Upper lobe of left lung (tissue), 4 donors: ENCODE results near the gene TRIM10.

Experiments
- CTCF ChIP-seq, 6 experiments: fragments of 450-650 bp in 4 of 6; fragments of 200-600 bp in 2 of 6; sonication (generic) in 2 of 6; IDR thresholded peaks; one replicate each; pipeline ENCODE4 v1.5.1; 2016 to 2019; ENCODE audit warnings: antibody characterized with exemption in 6 of 6
- EP300 ChIP-seq, 4 donors: sonication (generic); formaldehyde crosslinking; IDR thresholded peaks; one replicate each; pipeline ENCODE4 v1.5.1; 2017; ENCODE audit warnings: antibody characterized with exemption in 4 of 4, control low read depth in 2 of 4
- POLR2A ChIP-seq, 4 donors: fragments of 450-650 bp; IDR thresholded peaks; one replicate each; pipeline ENCODE4 v1.5.1; 2016 to 2017; ENCODE audit warnings: antibody characterized with exemption in 4 of 4, mild to moderate bottlenecking in 2 of 4
- POLR2AphosphoS5 ChIP-seq, 2 donors: sonication (generic); formaldehyde crosslinking; IDR thresholded peaks; one replicate each; pipeline ENCODE4 v1.5.1; 2017; ENCODE audit warnings: antibody characterized with exemption in 2 of 2

DNA sequence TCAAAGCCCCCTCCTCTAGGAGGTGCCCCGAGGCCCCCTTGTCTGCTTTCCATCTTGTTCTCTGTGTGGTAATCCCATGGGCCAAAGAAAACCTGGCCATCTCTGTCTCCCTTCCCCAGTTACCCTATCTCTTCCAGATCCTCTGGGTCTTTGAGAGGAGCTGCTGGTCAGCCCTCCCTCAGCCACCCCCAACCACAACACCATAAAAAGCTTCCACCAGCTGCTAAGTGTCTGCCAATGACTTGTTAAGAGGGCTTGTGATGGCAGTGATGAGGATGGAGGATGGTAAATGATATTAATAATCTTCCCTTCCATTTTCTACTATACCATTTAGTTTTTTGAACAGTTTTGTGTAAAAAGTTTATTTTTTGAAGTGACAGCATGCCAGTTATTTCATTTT is 34.9 kb upstream of the TRIM10 start:
- TF ChIP-seq POLR2AphosphoS5 (IDR thresholded peaks at IDR 0.05) (no peak), CTCF (IDR thresholded peaks at IDR 0.05) (no peak), POLR2A (IDR thresholded peaks at IDR 0.05) (no peak), EP300 (IDR thresholded peaks at IDR 0.05) (no peak)
